HG03342 (cell line): ENCODE measurements around the gene GOLGA3.
"Not testable (repeated sequence)": the region's sequence is repeated elsewhere in the genome, so short reads cannot be mapped to it uniquely, and the experiment has no call there.

Experiments
- ATAC-seq: cut with Tn5 transposase; IDR thresholded peaks from one replicate; pipeline ENCODE4 v1.9.1; 2021; ENCODE audit warnings: mild to moderate bottlenecking, moderate library complexity; ENCODE audit not compliant: unreplicated experiment

Gene GOLGA3

DNA sequence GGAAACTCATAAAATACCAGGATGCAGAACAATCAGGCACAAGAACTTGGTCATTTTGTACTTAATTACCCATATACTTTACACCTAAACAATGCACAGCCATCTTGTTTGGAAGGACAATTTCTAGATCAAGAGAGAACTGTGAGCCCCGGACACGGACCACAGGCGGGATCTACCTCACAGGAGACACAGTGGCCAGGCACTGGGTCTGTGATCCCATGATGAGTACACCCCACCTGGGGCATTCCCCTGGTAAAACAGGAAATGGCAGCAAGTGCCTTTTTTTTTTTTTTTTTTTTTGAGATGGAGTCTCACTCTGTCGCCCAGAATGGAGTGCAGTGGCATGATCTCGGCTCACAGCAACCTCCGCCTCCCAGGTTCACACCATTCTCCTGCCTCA lies 15.2 kb downstream of the GOLGA3 start:
- no peak for ATAC-seq

DNA sequence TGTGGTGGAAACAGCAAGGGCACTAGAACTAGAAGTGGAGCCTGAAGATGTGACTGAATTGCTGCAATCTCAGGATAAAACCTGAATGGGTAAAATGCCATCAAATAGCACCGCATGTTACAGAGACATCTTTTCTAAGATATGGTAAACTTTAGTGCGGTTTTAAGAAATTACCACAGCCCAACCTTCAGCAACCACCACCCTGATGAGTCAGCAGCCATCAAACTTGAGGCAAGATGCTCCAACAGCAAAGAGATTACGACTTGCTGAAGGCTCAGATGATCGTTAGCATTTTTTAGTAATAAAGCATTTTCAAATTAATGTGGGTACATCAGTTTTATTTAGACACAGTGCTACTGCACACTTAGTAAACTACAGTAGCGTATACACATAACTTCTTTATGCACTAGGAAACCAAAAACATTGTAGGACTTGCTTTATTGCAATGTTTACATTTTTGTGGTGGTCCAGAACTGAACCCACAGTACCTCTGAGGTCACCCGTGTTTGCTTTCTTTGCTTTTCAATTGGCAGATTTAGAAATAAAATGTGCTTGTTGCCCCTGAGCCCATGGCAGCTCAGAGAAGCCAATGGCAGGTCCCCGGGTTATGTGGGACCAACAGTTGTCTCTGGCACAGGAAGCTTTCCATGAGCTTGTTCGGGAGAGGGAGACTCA lies 15.9 kb downstream of the GOLGA3 start:
- ATAC-seq: no peak

DNA sequence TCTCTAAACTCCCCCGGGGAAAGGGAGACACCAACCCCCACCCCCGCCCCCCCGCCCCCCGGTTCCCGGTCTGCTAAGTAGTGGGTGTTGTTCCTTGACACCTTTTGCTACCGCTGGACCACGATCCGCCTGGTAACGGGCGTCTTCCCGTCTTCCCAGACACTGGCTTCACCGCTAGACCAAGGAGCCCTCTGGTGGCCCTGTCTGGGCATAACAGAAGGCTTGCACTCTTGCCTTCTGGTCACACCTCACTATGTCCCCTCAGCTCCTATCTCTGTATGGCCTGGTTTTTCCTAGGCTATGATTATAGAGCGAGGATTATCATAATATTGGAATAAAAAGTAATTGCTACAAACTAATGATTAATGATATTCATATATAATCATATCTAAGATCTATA lies 19.3 kb downstream of the GOLGA3 start:
- not testable (repeated sequence) for ATAC-seq

DNA sequence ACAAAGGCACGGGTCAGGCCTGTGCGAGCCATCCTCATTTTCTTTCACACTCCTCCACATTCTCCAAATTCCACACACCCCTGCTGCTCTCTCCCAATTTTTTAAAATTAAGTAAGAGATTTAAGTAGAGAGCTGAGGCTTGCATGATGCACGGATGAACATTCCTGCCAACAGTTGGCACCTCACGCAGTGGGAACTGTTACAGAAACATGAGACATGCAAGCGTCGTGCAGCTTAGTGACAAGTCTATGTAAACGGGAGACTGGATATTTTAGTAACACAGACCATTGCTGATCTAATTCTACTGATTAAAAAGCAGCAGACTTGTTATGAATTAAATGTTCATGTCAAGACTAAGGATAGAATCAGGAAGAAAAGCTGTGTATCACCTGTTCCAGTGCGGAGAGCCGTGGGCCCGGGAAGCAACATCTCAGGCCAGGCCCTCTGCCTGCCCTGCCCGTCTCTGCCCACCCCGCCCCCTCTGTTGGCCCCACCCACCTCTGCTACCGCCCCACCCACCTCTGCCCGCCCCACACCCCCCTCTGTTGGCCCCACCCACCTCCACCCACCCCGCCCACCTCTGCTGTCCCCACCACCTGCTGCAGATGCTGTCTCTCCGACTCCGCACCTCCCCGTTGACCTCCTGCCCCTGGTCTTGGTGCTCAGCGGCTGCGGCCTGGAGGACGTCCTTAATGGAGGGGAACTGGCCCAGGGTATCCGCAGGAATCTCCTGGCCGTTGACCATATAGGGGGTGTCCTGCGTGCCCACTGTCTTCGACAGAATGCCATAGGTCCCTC lies 21.2 kb downstream of the GOLGA3 start:
- ATAC-seq: no peak

DNA sequence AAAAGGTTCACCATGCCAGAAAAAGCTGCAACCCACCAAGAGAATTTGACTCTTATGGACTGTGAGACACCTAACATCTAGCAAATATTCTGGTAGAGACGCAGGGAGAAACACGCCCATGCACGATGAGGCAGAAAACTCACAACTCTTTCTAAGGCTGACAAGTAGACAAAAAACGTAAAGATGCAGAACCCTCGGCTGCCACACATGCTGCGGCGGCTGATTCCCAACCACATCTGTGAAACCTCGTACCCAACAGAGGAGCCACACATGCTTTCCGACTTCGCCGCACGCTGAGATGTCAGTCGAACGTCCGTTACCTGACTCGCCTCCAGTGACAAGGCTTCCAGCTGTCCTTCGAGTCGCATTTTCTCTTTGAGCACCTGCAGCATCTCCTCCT lies 21.8 kb downstream of the GOLGA3 start:
- no peak for ATAC-seq

DNA sequence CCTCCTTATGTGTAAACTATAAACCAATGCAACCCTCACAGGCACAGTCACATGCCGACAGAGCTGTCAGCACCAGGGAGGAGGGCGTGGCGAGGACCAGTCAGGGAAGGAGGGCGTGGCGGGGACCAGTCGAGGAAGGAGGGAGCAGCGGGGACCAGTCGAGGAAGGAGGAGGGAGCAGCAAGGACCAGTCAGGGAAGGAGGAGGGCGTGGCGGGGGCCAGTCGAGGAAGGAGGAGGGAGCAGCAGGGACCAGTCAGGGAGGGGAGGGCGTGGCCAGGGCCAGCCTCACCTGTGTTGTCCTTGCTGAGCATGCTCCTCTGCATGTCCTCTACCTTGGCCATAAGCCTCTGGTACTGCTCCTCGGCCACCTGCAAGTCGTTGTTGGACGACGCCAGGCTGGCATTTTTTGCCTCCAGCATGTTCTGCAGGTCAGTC lies 24.2 kb downstream of the GOLGA3 start:
- ATAC-seq: no peak

DNA sequence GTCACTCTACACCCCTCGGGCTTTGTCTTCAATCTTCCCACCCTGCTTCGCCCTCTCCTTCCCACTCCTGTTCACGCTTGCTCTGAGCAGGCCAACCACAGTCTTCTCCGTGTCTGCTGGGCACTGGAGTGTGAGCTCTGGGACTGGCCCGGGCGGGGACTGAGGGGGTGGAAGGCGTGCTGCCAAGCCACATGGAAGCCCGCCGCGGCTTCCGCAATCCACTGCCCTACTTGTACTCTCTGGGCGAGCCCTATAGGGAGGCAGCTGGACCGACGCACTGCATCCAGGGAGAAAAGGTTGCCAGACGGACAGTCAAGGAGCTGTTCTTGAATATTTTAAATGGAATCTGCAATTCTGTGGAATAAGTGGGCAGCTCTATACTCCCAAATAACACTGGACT lies 24.8 kb downstream of the GOLGA3 start:
- ATAC-seq: no peak

DNA sequence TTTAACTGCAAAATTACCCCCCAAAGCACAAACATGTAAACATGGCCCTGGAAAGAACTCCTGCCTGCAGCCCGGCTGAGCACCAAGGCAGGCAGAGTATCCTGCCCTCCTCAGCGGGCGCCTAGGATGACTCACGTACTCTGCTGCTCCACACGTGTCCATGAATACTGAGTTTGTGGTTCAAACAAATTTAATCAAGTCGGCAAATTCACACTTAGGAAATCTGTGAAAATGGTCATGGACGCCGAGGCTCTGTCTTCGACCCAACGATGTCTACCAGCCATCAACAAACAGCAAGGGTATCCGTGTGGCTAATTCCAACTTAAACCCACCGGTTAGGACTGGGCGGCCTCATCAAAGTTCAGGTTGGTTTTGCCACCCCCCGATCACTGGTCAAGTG lies 25.5 kb downstream of the GOLGA3 start:
- no peak for ATAC-seq

DNA sequence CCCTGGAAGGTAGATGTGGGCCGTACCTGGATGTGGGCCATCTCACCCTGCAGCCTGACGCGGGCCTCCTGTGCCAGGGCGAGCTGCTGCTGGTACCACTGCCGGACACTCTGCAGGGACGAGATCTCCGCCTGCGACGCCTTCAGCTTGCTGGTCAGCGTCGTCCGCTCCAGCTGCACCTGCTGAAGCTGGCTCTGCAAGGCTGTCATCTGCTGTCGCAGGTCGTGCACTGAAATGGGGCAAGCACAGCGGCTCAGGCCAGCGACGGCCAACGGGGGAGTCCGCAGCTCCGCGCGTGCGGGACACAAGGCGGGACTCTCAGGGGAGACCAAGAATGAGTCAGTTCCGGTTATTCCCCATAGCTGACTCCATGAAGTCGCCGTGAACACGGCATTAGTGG lies 26.9 kb downstream of the GOLGA3 start:
- ATAC-seq: no peak

DNA sequence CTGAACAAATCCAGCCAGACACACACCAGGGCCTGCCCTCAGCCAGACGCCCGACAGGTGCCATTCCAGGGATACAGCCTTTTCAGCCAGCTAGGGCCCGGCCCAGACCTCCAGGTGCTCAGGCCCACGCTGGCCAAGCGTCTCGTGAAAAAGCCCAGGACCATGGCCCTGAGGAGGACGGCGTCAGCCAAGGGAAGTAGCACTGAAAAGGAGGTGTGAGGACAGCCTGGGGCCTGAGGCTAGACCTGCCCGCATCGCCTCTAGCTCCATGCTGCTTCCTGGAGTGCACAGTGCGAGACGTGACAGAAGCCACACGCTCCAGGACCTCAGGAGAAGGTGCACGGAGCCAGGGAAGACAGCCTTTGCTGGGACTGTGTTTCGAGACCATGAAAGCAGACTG lies 29.8 kb downstream of the GOLGA3 start:
- no peak for ATAC-seq

DNA sequence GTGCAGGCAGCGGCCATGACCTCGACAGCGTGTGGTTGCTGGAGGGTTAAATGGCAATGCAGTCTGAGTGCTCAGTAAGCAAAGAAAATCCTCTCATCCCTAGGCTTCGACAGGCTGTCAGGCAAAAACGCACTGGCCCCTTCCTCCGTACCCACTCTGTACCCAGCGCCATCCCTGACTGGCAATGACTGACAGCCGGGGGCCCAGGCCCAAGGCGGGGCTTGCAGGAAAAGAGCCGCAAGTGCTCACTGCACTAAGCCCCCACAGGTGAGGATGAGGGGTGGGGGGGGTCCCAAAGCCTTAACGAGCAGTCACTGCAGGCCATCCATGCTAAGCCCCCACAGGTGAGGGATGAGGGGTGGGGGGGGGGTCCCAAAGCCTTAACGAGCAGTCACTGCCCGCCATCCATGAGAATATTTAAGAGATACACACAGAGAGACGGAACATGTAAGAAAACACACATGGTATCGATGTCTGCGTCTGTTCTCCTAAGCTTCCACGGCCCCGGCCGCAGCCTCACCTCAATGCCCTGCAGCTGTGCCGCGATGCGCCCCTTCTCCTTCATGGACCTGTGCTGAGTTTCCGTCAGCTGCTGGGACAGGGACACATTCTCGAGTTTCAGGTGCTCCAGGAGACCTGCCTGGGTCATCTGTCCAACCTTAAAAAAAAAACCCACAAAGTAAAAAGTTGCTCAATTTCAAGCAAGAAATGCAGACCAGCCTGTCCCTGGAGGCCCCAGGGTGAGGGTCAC lies 30.7 kb downstream of the GOLGA3 start:
- ATAC-seq: no peak

DNA sequence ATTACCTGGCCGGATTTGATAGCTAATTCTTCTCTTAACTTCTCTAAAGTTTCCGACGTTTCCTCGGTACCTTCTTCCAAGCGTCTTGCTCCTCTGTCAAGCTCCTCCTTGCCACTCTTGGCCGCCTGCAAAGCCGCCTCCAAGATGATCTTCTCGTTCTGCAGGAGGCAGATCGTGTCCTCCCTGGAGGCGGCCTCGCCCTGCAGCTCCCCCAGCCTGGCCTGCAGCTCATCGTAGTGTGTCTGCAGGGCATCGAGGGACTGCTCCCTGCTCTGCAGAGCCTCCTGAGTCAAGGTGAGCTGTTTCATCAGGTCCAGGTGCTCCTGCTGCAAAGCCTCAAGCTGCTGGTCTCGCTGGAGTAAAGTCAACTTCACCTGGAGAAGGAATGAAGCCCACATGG lies 32.8 kb downstream of the GOLGA3 start:
- no peak for ATAC-seq

DNA sequence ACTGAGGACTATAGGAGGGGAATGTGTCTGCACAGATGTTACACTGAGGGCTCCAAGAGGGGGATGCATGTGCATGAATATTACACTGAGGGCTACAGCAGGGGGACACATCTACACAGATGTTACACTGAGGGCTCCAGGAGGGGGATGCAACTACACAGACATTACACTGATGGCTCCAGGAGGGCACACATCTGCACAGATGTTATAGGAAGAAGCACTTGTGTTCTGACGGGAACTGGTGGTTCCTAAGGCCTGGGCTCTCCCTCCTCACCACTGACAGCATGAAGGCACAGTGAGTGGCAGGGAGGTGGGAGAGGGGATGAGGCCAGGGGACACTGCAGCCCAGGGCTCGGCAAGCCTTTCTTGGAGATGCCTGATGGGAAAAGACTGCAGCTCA lies 36.7 kb downstream of the GOLGA3 start:
- ATAC-seq: not testable (repeated sequence)

DNA sequence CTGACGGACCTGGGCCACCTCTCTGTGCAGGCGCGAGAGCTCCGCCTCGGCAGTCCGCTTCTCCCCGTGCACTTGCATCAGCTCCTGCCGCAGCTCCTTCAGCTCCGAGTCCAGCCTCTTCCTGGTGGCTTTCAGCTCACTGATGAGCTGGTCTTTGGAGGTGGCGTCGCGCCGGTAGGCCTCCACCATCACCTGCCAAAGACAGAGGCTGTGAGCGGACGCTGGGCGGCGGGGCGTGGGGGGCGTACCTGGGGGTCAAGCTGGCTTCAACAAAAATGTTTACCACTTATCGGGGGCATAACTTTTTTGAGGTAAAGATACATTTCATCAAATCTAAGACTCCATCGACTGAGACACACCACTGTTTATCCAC lies 39.6 kb downstream of the GOLGA3 start:
- no peak for ATAC-seq

DNA sequence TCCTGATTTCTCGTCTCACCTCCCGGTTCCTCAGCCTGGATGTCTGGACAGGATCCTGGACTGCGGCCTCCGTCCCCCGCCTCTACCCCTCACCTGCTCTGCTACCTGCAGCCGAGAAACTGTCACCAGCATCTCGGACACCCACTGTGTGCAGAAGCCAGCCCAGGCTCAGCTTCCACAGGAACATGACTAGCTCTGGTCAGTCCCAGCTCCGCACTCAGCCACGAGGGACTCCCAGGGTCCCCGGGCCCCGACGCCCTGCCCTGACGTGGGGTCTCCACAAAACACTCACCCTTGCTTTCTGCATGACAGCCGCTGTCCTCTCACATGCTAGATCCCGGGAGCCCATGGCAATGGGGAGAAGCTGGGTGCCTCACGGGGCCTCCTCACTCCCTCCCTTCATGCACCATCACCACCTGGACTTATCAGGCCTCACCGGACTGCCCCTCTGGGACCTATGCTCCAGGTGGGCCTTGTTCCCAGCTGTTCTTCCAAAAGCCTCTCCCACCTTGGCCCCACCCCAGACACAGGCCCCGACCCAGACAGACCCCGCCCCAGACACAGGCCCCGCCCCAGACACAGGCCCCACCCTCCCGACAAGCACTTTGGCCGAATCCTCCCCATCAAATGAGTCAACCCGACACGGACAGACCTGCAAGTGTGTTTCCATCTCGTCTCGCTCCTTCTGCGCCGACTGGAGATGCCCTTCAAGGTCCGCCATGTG lies 40.1 kb downstream of the GOLGA3 start:
- no peak for ATAC-seq

DNA sequence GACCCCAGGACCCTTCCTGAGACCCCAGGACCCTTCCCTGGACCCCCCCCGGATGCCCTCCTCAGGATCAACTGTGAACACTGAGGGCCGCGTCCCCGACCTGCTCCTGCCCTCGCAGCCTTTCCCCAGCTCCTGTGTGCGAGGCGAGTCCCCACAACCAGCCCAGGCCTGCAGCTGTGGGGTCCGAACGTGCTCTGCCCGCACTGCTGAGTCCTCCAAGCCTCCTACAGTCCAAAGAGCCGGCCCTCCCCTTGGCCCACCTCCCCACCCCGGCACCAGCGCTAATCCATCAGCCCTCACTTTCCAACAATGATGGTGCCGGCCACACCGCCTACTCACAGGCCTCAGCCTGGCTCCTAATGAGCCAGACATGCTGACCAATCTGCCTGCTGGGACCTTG lies 40.8 kb downstream of the GOLGA3 start:
- ATAC-seq: no peak

DNA sequence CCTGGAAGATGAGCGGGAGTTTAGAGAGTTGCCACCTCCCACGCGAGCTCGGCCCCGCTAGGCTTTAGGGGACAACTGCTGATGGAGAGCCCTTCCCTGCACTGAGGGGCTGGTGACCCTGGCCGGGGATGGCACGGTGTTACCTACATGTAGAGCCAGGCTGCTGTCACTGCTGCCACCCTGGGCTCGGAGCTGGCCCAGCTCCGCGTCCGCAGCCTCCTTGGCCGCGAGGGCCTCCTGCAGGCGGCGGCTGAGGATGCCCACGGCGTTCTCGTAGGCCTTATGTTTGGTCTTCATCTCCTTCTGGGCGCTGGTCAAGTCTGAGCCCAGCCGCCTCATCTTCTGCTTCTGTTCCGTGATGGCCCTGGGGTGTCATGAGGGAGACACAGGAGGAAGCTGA lies 42.5 kb downstream of the GOLGA3 start:
- ATAC-seq: no peak

DNA sequence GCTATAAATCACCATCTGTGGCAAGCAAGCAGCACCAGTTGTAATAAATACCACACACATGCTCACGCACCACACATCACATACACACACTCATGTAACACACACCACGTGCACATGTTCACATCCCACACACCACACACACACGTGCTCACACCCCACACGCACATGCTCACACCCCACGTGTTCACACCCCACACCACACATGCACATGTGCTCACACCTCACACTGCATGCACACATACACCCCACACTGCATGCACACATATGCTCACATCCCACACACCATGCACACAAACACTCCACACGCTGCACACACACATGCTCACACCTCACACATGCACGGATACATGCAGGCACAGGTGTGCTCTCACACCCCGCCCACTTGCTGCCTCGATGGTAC lies 44.1 kb downstream of the GOLGA3 start:
- ATAC-seq: no peak

DNA sequence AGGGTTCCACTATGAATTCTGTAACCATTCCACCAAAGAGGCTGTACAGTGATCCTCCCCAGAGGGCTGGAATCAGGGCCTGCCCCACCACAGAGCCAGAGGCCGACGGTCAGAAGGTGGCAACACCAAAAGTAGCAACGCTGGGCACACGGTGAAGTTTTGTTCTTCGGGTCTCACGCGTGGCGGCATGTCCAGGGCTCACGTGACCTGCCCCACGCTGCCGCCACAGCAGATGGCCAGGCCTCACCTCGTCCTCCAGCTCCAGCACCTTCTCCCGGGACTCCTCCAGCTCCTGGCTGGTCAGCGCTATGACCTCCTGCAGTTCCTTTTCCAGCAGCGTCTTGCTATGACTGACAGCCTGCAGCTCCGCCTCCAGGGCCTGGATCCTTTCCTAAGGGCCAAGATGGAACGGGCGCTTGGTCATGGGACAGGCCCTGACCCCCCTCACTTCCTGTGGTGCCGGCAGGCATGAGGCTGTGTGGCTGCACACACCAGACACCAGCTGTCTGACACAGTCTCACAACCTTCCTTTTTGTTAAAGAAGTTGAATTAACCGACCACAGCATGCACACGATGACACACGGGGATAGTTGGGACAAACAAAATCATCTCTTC lies 44.6 kb downstream of the GOLGA3 start:
- ATAC-seq: no peak

DNA sequence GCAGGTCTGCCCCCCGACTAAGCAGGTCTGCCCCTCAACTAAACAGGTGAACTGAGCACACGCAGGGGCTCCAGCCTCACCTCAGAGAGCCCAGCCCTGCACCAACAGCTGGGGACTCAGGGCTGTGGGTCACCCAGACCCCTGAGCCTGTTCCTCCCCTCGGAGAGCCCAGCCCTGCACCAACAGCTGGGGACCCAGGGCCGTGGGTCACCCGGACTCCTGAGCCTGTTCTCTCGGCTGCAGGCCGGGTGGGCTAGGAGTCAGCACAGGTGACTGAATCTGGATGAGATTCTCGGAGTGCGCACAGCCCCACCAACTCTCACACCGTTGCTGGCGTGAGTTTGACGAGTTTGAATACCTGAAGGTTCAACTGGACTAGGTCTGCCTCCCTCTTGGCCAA lies 46.7 kb downstream of the GOLGA3 start:
- ATAC-seq: no peak
